Measurements from ENCODE around the gene INAFM1. TPM values are rescaled to one million over a fixed set of nuclear protein-coding genes. Genes with fewer than 3 reads are reported as not detected.

The INAFM1 gene
- total and polyA plus RNA-seq, 9 of the 15 experiments (the other 6 are each of a cell fraction or from before 2014, with no cell fraction given) = 0.71 to 30.9 (median 3.1) TPM

DNA sequence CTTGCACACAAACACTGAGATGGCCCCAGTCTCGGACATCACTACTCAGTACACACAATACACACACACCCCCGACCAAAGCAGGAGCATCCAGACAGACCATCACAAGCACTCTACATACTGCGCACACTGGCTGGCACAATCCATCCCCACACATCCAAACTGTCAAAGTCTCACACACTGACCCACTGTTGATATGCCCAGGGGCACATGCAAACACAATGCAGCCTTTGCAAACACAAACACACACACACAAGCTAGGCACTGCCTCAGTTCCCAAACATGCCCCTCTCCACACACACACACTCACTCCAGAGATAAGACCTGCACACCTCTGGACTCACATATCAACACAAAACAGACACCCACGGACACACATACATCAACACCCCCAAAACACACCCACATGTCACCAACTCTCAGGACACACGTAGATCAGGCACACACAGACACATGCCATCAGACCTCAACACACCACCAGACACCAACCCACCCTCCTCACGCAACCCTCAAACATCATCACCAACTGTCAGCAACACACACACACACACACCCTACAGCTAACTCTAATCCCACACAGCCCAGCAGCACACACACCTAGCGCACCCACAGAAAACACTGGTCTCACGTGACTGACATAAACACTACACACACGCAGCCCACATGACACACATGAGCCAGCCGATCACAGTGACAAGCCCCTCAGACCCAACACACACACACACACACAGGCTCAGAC lies 45.6 kb upstream of the INAFM1 start (continued):
- no peak for TF ChIP-seq ATF1 (CRISPR knock-in tag; IDR thresholded peaks at IDR 0.05)
- TF ChIP-seq ATF1 (tag; IDR thresholded peaks at IDR 0.05) = no peak
- TF ChIP-seq JUNB (CRISPR knock-in tag; conservative IDR thresholded peaks at IDR 0.05) = no peak
- TF ChIP-seq GATAD2A (IDR thresholded peaks at IDR 0.05) = peak; percentile 63
- no peak for TF ChIP-seq ZNF263 (CRISPR knock-in tag; IDR thresholded peaks at IDR 0.05; ENCODE audit: borderline replicate concordance)
- TF ChIP-seq ZNF165 (CRISPR knock-in tag; IDR thresholded peaks at IDR 0.05; ENCODE audit: borderline replicate concordance) = no peak
- peak; percentile 24; the same call in 1 of the 2 replicates for TF ChIP-seq ZBTB7A (IDR thresholded peaks at IDR 0.05; ENCODE audit: borderline replicate concordance, control insufficient read depth, low read depth, low read length)
- TF ChIP-seq PHB (CRISPR knock-in tag; IDR thresholded peaks at IDR 0.05) = no peak
- no peak for TF ChIP-seq THAP12 (CRISPR knock-in tag; IDR thresholded peaks at IDR 0.05)
- no peak for TF ChIP-seq ZNF436 (CRISPR knock-in tag; IDR thresholded peaks at IDR 0.05)
- TF ChIP-seq, protein P1, sequence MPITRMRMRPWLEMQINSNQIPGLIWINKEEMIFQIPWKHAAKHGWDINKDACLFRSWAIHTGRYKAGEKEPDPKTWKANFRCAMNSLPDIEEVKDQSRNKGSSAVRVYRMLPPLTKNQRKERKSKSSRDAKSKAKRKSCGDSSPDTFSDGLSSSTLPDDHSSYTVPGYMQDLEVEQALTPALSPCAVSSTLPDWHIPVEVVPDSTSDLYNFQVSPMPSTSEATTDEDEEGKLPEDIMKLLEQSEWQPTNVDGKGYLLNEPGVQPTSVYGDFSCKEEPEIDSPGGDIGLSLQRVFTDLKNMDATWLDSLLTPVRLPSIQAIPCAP (CRISPR knock-in tag; IDR thresholded peaks at IDR 0.05; ENCODE audit: borderline replicate concordance) = no peak
- no peak for TF ChIP-seq MECOM (CRISPR knock-in tag; IDR thresholded peaks at IDR 0.05)
- peak; percentile 52; the same call in 1 of the 2 replicates for TF ChIP-seq USF2 (CRISPR knock-in tag; IDR thresholded peaks at IDR 0.05)
- TF ChIP-seq SIRT6 (IDR thresholded peaks at IDR 0.05; ENCODE audit: low read depth, low read length) = no peak
- TF ChIP-seq, protein P2, sequence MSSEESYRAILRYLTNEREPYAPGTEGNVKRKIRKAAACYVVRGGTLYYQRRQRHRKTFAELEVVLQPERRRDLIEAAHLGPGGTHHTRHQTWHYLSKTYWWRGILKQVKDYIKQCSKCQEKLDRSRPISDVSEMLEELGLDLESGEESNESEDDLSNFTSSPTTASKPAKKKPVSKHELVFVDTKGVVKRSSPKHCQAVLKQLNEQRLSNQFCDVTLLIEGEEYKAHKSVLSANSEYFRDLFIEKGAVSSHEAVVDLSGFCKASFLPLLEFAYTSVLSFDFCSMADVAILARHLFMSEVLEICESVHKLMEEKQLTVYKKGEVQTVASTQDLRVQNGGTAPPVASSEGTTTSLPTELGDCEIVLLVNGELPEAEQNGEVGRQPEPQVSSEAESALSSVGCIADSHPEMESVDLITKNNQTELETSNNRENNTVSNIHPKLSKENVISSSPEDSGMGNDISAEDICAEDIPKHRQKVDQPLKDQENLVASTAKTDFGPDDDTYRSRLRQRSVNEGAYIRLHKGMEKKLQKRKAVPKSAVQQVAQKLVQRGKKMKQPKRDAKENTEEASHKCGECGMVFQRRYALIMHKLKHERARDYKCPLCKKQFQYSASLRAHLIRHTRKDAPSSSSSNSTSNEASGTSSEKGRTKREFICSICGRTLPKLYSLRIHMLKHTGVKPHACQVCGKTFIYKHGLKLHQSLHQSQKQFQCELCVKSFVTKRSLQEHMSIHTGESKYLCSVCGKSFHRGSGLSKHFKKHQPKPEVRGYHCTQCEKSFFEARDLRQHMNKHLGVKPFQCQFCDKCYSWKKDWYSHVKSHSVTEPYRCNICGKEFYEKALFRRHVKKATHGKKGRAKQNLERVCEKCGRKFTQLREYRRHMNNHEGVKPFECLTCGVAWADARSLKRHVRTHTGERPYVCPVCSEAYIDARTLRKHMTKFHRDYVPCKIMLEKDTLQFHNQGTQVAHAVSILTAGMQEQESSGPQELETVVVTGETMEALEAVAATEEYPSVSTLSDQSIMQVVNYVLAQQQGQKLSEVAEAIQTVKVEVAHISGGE (CRISPR knock-in tag; IDR thresholded peaks at IDR 0.05) = no peak
- TF ChIP-seq, protein P3, sequence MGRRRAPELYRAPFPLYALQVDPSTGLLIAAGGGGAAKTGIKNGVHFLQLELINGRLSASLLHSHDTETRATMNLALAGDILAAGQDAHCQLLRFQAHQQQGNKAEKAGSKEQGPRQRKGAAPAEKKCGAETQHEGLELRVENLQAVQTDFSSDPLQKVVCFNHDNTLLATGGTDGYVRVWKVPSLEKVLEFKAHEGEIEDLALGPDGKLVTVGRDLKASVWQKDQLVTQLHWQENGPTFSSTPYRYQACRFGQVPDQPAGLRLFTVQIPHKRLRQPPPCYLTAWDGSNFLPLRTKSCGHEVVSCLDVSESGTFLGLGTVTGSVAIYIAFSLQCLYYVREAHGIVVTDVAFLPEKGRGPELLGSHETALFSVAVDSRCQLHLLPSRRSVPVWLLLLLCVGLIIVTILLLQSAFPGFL (CRISPR knock-in tag; IDR thresholded peaks at IDR 0.05) = no peak
- no peak for TF ChIP-seq ZZZ3 (IDR thresholded peaks at IDR 0.05)
- TF ChIP-seq CAMTA2 (CRISPR knock-in tag; conservative IDR thresholded peaks at IDR 0.05) = no peak
- TF ChIP-seq FOXK1 (CRISPR knock-in tag; IDR thresholded peaks at IDR 0.05; ENCODE audit: borderline replicate concordance) = 0 out of 2 replicates have a peak, but pooled peaks have one; percentile 48

Measured in K562 (cell line).